Endothelial cell of umbilical vein (primary cell): ENCODE measurements around the gene GAB1. TPM values are rescaled to one million over a fixed set of nuclear protein-coding genes. Genes with fewer than 3 reads are reported as not detected.

Experiments used
- BruUV-seq: library from RNA; stranded (reverse); fragments of 400-500 nt; replicated peaks from 2 replicates; lab custom pipeline; 2021; lab: Mats Ljungman, UMichigan
- CTCF ChIA-PET: fragments of 300-600, 350-600 bp; sonication (Branson Sonifier 250); formaldehyde crosslinking; loops from one replicate; lab custom pipeline; 2021; ENCODE audit warnings: antibody characterized with exemption, inconsistent platforms; lab: Charles Lee
- POLR2A ChIA-PET: fragments of 300-600, 350-600 bp; sonication (Branson Sonifier 250); formaldehyde crosslinking; loops from one replicate; lab custom pipeline; 2021; ENCODE audit warnings: antibody characterized with exemption, inconsistent platforms; lab: Charles Lee
- DNase-seq: peaks from one replicate; pipeline ENCODE4 v3.0.0-alpha.2; 2011; ENCODE audit warnings: low read depth, low spot score
- FAIRE-seq: peaks from 2 replicates; lab custom pipeline; 2011; peaks lifted over from hg19 to GRCh38; lab: Jason Lieb, UNC
- H2AFZ ChIP-seq: 2 replicates; pipeline ENCODE4 v1.6.0; 2012; ENCODE audit warnings: low read depth, low read length, control low read depth, inconsistent platforms
- H3K27ac ChIP-seq: 2 replicates; pipeline ENCODE4 v1.5.1; 2011; ENCODE audit warnings: low read depth, mild to moderate bottlenecking, control low read depth, low read length, moderate library complexity; ENCODE audit not compliant: insufficient read depth
- H3K27me3 ChIP-seq, 2 experiments: 2 replicates each; pipeline versions ENCODE4 v1.6.0 to v1.6.1; 2011; ENCODE audit warnings: low read length in 2 of 2, mixed read lengths in 1 of 2; ENCODE audit not compliant: control insufficient read depth in 2 of 2, insufficient read depth in 2 of 2
- H3K36me3 ChIP-seq, 2 experiments: 2 replicates in 1 of 2; 3 replicates in 1 of 2; pipeline ENCODE4 v1.5.1; 2011; ENCODE audit warnings: low read length in 2 of 2, mild to moderate bottlenecking in 1 of 2, moderate library complexity in 1 of 2; ENCODE audit not compliant: control insufficient read depth in 2 of 2, insufficient read depth in 2 of 2; ENCODE audit errors: extremely low read depth in 1 of 2
- H3K4me1 ChIP-seq: 3 replicates; pipeline ENCODE4 v1.5.1; 2011; ENCODE audit warnings: mild to moderate bottlenecking, low read length; ENCODE audit not compliant: control insufficient read depth, insufficient read depth; ENCODE audit errors: extremely low read depth
- H3K4me2 ChIP-seq: 2 replicates; pipeline ENCODE4 v1.6.1; 2011; ENCODE audit warnings: low read length, control low read depth, mixed read lengths; ENCODE audit not compliant: insufficient read depth
- H3K4me3 ChIP-seq, 3 experiments: fragments of 200-600 bp in 1 of 3; sonication (generic), shearing (Covaris generic) in 1 of 3; replicated peaks in 1 of 3; 2 replicates each; pipeline ENCODE4 v1.5.1; 2011 to 2016; ENCODE audit warnings: control low read depth in 3 of 3, low read length in 3 of 3, mild to moderate bottlenecking in 2 of 3, inconsistent platforms in 1 of 3, low read depth in 1 of 3, moderate library complexity in 1 of 3; ENCODE audit not compliant: insufficient read depth in 1 of 3
- H3K79me2 ChIP-seq: 2 replicates; pipeline ENCODE4 v1.6.0; 2012; ENCODE audit warnings: low read length, inconsistent platforms; ENCODE audit not compliant: control insufficient read depth, insufficient read depth
- H3K9ac ChIP-seq: replicated peaks from 2 replicates; pipeline ENCODE3; 2011; ENCODE audit warnings: low read length, control low read depth; ENCODE audit not compliant: insufficient read depth; ENCODE audit errors: extremely low read depth
- H3K9me1 ChIP-seq: replicated peaks from 3 replicates; pipeline ENCODE4 v1.6.0; 2011; ENCODE audit warnings: mild to moderate bottlenecking, low read length; ENCODE audit not compliant: control insufficient read depth, insufficient read depth; ENCODE audit errors: extremely low read depth
- H3K9me3 ChIP-seq: replicated peaks from 2 replicates; pipeline ENCODE4 v1.5.1; 2012; ENCODE audit warnings: low read length, inconsistent platforms; ENCODE audit not compliant: control insufficient read depth, insufficient read depth
- H4K20me1 ChIP-seq: replicated peaks from 2 replicates; pipeline ENCODE3; 2011; ENCODE audit warnings: mild to moderate bottlenecking, low read length; ENCODE audit not compliant: control insufficient read depth, insufficient read depth; ENCODE audit errors: extremely low read depth
- EZH2 ChIP-seq: IDR thresholded peaks from 2 replicates; pipeline ENCODE4 v1.6.1; 2012; ENCODE audit warnings: borderline replicate concordance, low read depth, mild to moderate bottlenecking, moderate library complexity, low read length, inconsistent platforms; ENCODE audit not compliant: severe bottlenecking
- FOS ChIP-seq: IDR thresholded peaks from 2 replicates; pipeline ENCODE4 v1.6.1; 2011; ENCODE audit warnings: mild to moderate bottlenecking, low read length, moderate library complexity, borderline replicate concordance; ENCODE audit not compliant: insufficient read depth
- GATA2 ChIP-seq: IDR thresholded peaks from 2 replicates; pipeline ENCODE4 v1.7.0; 2011; ENCODE audit warnings: low read depth, mild to moderate bottlenecking, moderate library complexity, mixed read lengths, low read length; ENCODE audit not compliant: insufficient read length, insufficient read depth
- MYC ChIP-seq: IDR thresholded peaks from one replicate; pipeline ENCODE4 v1.6.1; 2011; ENCODE audit warnings: mild to moderate bottlenecking, low read depth, low read length
- POLR2A ChIP-seq: IDR thresholded peaks from 2 replicates; pipeline ENCODE4 v1.6.1; 2012; ENCODE audit warnings: low read depth, mild to moderate bottlenecking, control low read depth, low read length
- POLR2AphosphoS5 ChIP-seq: IDR thresholded peaks from 2 replicates; pipeline ENCODE4 v1.6.1; 2012; ENCODE audit warnings: low read depth, mild to moderate bottlenecking, control low read depth, low read length, moderate library complexity; ENCODE audit not compliant: insufficient read depth
- dilution Hi-C: fragments of 300-500 bp; cut with MboI; formaldehyde crosslinking; loops from one replicate; pipeline ENCODE4 v1.15.0; 2019; ENCODE audit warnings: low sequenced_read_pairs; ENCODE audit not compliant: extremely low pct_ligation_motif_present
- intact Hi-C: fragments of 100-400 bp; cut with micrococcal nuclease; formaldehyde crosslinking; loops from one replicate; pipeline ENCODE4 v1.10.0; 2022
- polyA plus RNA-seq, 4 experiments: library from polyadenylated mRNA; depleted of rRNA in 3 of 4; stranded (reverse) in 3 of 4; unstranded in 1 of 4; fragments of >200 nt; gene quantifications; 2 replicates each; pipeline versions ENCODE4 v1.2.1 to v1.2.3, GENCODE V29; 2011 to 2012; ENCODE audit warnings: missing spikeins in 1 of 4
- total RNA-seq: library from RNA; stranded (reverse); gene quantifications from 2 replicates; pipeline ENCODE4 v1.2.3, GENCODE V29; 2021
- TF ChIP-seq, protein P1 (sequence below): IDR thresholded peaks from 2 replicates; pipeline ENCODE4 v1.6.1; 2011; ENCODE audit not compliant: insufficient read depth, insufficient read length
- TF ChIP-seq, protein P2 (sequence below), 2 donors: IDR thresholded peaks; 1 replicate in 1 of 2; 2 replicates in 1 of 2; pipeline ENCODE4 v1.5.1; 2011; ENCODE audit warnings: low read length in 2 of 2, mild to moderate bottlenecking in 2 of 2, moderate library complexity in 2 of 2, control low read depth in 1 of 2, inconsistent platforms in 1 of 2, low read depth in 1 of 2; ENCODE audit not compliant: insufficient read depth in 1 of 2; ENCODE audit errors: extremely low read depth in 1 of 2

The GAB1 gene
- total and polyA plus RNA-seq, 2 donors (not counting 3 experiments of a cell fraction or from before 2014, with no cell fraction given) = 9.3 to 37.7 TPM

DNA sequence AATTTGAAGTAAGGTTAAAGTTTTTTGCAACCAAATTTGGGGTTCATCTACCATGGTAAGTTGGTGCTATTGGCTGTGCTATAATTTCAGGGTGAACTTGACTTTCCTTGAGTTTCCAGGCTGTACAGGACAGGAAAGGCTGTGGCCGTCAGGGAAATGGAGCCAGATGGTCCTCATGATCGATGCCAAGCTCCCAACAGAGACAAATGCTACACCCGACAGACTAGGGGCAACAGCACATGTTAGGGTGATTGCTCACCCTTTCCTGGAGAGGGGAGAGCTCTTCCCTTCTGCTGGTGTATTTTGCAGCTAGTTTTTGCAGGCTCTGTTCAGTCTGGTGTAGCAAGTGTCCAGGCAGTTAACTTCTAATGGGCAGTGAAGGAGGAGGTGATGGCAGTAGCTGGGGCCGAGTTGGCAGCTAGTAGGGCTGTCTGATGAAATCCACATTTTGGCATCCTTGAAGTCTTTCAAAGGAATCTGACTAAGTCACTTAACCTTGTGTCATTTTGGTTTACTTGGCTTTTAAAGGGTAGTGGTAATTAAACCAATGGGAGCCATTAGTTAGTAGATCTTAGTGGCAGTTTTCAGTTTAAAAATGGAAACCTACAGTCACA lies 47.8 kb downstream of the GAB1 start:
- H3K79me2 ChIP-seq = no peaks in the 10 kb centered on the region
- intact Hi-C loops (loop anchor here (5.0 kb wide), 1 partner anchor 128 kb away; the partner anchor contains the start of gene SMARCA5), dilution Hi-C loops (no loop called here)
- peaks cover 24% of the 10 kb centered on the region for H3K4me1 ChIP-seq
- CTCF ChIA-PET = interaction anchor here (0.8 to 5.1 kb wide), 3 partner anchors 8 to 47 kb away, joined by 3 to 23 read pairs (median 6); partner anchors contain the start of gene GAB1
- no peaks in the 10 kb centered on the region for H4K20me1 ChIP-seq
- TF ChIP-seq EZH2 (no peak), POLR2A (no peak), FOS (no peak), GATA2 (no peak), MYC (no peak), POLR2AphosphoS5 (no peak)
- TF ChIP-seq, protein P1, sequence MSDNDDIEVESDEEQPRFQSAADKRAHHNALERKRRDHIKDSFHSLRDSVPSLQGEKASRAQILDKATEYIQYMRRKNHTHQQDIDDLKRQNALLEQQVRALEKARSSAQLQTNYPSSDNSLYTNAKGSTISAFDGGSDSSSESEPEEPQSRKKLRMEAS = no peak
- TF ChIP-seq, protein P2, sequence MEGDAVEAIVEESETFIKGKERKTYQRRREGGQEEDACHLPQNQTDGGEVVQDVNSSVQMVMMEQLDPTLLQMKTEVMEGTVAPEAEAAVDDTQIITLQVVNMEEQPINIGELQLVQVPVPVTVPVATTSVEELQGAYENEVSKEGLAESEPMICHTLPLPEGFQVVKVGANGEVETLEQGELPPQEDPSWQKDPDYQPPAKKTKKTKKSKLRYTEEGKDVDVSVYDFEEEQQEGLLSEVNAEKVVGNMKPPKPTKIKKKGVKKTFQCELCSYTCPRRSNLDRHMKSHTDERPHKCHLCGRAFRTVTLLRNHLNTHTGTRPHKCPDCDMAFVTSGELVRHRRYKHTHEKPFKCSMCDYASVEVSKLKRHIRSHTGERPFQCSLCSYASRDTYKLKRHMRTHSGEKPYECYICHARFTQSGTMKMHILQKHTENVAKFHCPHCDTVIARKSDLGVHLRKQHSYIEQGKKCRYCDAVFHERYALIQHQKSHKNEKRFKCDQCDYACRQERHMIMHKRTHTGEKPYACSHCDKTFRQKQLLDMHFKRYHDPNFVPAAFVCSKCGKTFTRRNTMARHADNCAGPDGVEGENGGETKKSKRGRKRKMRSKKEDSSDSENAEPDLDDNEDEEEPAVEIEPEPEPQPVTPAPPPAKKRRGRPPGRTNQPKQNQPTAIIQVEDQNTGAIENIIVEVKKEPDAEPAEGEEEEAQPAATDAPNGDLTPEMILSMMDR (IDR thresholded peaks at IDR 0.05; ENCODE audit: extremely low read depth in 1 of 2, insufficient read depth in 1 of 2, low read depth in 1 of 2, low read length in 2 of 2) = no peak
- POLR2A ChIA-PET = interaction anchor here (0.8 kb wide), 1 partner anchor 19 kb away, joined by 3 read pairs; no protein-coding TSS in a partner anchor
- H2AFZ ChIP-seq = no peak overlapping the region
- H3K27me3 ChIP-seq = no peaks in the 10 kb centered on the region
- H3K9ac ChIP-seq = no peak overlapping the region
- no peak overlapping the region for H3K4me3 ChIP-seq
- DNase-seq = peak; percentile 65
- no peak overlapping the region for H3K4me2 ChIP-seq
- no peak for FAIRE-seq
- H3K36me3 ChIP-seq = no peaks in the 10 kb centered on the region
- H3K27ac ChIP-seq = no peak overlapping the region
- BruUV-seq = no TSS peak
- no peaks in the 10 kb centered on the region for H3K9me1 ChIP-seq
- no peaks in the 10 kb centered on the region for H3K9me3 ChIP-seq
